ENCODE data around the gene PRELID2.

DNA sequence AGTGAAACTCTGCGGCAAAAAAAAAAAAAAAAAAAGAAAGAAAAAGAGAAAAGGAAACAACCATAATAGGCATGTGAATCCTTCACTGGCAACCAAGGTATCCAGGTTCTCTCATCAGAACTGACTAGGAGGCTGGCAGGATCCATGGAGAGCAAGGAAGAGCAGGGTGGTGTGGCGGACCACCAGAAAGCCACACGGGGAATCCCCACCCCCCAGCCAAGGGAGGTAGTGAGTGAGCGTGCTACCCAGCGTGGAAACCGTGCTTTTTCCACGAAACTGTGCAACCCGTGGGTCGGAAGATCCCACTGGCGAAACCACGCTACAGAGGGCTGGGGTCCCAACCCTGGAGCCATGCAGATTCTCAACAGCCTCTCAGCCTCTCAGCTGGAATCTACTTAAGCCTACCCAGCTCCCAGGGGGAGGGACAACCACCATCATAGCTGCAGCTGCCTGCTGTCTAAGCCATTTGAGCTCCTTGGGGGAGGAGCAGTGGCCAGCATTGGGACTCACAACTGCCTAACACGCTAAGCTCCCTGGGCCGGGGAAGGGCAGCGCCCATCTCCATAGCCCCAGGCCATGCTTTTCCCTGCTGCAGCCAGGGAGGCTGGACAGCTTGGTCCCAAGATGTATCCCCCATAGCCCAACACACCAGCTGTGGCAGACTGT is 91.6 kb downstream of the PRELID2 start:
- no peak for TF ChIP-seq POLR2A (IDR thresholded peaks at IDR 0.05)
- TF ChIP-seq CTCF (IDR thresholded peaks at IDR 0.05), result no peak
- TF ChIP-seq POLR2AphosphoS5 (IDR thresholded peaks at IDR 0.05), result no peak

Data from prostate gland (tissue), 2 donors.